ENCODE results near the gene SFXN2.

SFXN2 gene

GRCh38 chr10:102762401-102763015, 48.1 kb downstream of the SFXN2 start:
- H3K4me3 ChIP-seq (ENCODE audit: low read depth, low read length) = no peak overlapping the region
- DNase-seq (ENCODE audit: low read depth) = no peak
- TF ChIP-seq CTCF (IDR thresholded peaks at IDR 0.05; ENCODE audit: insufficient read depth, low read depth, low read length, missing control alignments) = no peak

- no peak for TF ChIP-seq CTCF (IDR thresholded peaks at IDR 0.05; ENCODE audit: insufficient read depth, low read depth, low read length, missing control alignments)
- H3K4me3 ChIP-seq (ENCODE audit: low read depth, low read length) = no peak overlapping the region
- DNase-seq (ENCODE audit: low read depth) = no peak
These were observed 48.7 kb downstream of the SFXN2 start for GRCh38 chr10:102763037-102763607.

GRCh38 chr10:102764470-102765161, 50.2 kb downstream of the SFXN2 start:
- no peak for DNase-seq (ENCODE audit: low read depth)
- H3K4me3 ChIP-seq (ENCODE audit: low read depth, low read length) = no peak overlapping the region
- no peak for TF ChIP-seq CTCF (IDR thresholded peaks at IDR 0.05; ENCODE audit: insufficient read depth, low read depth, low read length, missing control alignments)

- no peak for TF ChIP-seq CTCF (IDR thresholded peaks at IDR 0.05; ENCODE audit: insufficient read depth, low read depth, low read length, missing control alignments)
- H3K4me3 ChIP-seq (ENCODE audit: low read depth, low read length) = no peak overlapping the region
- no peak for DNase-seq (ENCODE audit: low read depth)
These were observed 50.9 kb downstream of the SFXN2 start for GRCh38 chr10:102765336-102765735.

GRCh38 chr10:102767428-102768160, 53.2 kb downstream of the SFXN2 start:
- no peak overlapping the region for H3K4me3 ChIP-seq (ENCODE audit: low read depth, low read length)
- peak; percentile 28 for DNase-seq (ENCODE audit: low read depth)
- no peak for TF ChIP-seq CTCF (IDR thresholded peaks at IDR 0.05; ENCODE audit: insufficient read depth, low read depth, low read length, missing control alignments)

GRCh38 chr10:102769375-102770107, 55.1 kb downstream of the SFXN2 start:
- no peak overlapping the region for H3K4me3 ChIP-seq (ENCODE audit: low read depth, low read length)
- no peak for DNase-seq (ENCODE audit: low read depth)
- no peak for TF ChIP-seq CTCF (IDR thresholded peaks at IDR 0.05; ENCODE audit: insufficient read depth, low read depth, low read length, missing control alignments)
